ENCODE data around the gene KYNU.

Gene KYNU

GRCh38 chr2:142973160-142973821 lies 95.8 kb downstream of the KYNU start:
- no peak for DNase-seq

DNA sequence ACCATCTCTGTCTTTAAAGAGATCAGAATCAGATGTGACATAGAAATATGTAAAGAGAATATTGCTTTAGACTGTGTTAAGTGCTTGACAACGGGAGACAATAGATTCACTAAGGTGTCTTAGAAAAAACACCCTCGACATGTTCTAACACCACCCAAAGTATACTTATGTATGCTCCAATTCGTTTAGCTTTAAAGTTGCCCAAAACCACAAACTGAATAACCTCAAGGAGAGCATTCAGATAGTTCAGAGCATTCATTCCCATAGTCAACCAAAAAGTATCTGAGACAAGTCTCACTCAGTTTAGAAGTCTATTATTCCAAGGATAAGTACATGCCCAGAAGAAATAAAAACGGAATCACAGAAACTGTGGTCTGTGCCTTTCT lies 96.4 kb downstream of the KYNU start:
- no peak for DNase-seq

- no peak for DNase-seq
Observed at GRCh38 chr2:142974288-142975024, 97.0 kb downstream of the KYNU start.

GRCh38 chr2:142975239-142975638 lies 97.8 kb downstream of the KYNU start:
- no peak for DNase-seq

DNA sequence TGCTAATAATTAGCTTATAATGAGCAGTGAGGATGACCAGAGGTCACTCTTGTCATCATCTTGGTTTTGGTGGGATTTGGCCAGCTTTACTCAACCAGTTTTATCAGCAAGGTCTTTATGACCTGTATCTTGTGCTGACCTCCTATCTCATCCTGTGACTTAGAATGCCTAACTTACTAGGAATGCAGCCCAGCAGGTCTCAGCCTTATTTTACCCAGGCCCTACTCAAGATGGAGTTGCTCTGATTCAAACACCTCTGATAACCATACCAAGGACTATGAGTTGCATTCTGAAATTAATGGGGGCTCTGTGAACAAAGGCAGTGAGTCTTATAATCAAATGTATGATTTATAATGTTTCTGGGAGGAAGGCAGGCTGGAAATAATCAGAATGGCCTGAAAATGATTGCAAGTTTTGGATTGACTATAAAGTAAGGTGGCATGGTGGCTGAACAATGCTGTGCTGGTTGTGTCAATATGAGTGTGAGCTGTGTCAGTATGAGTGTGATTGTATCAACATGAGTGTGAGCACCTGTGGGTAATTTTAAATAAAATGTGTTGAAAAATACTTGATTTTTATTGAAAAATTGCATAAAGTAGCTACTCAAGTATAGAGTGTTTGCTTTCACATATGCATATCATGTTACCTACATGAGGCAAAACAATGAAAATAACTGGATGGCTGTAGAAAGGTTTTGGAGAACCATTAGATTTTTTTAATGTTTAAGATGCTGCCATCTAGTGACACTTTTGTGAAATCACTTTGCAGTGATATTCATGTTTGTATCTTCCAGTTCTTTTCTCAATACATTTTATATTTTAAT lies 103.0 kb downstream of the KYNU start:
- no peak for DNase-seq

- DNase-seq: no peak
Observed at GRCh38 chr2:142981069-142981378, 103.6 kb downstream of the KYNU start.

GRCh38 chr2:142981756-142982155 lies 104.3 kb downstream of the KYNU start:
- no peak for DNase-seq

DNA sequence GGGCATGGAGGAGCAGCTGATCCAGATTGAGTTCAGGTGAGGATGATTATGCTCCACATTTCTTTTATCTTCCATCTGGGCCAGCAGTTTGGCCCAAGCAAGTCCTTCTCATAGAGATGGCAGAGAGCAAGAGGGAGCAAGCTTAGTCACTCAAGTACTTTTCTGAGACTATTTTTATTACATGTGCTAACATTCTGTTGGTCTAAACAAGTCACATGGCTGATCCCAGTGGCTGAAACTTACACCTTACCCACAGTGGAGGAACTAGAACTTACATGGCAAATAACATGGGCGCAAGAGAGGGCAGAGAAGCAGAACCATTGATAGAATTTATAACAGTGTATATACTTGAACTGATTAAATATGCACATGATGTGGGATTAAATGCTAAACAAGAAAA lies 105.7 kb downstream of the KYNU start:
- no peak for DNase-seq

GRCh38 chr2:142984657-142985056 lies 107.2 kb downstream of the KYNU start:
- no peak for DNase-seq

DNA sequence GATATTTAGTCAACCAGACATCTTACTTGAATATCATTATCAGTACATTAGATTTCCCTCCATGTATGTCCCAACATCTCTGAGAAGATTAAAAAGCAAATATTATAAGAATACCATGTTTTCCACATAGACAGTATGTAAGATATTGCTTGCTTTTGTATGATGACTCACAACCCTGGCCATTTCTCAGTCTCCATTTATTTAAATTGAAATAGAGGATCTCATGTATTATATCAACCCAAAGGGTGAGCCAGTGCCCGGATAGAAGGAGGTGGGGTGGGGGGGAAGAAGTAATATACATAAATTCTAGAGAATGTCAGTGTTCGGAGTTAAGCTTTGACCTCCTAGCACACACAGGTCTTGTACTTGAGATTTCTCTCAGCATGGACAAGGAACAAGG lies 109.6 kb downstream of the KYNU start:
- DNase-seq: no peak

GRCh38 chr2:142989273-142990204 lies 112.1 kb downstream of the KYNU start:
- no peak for DNase-seq

GRCh38 chr2:142991295-142991694 lies 113.8 kb downstream of the KYNU start:
- DNase-seq: no peak

DNA sequence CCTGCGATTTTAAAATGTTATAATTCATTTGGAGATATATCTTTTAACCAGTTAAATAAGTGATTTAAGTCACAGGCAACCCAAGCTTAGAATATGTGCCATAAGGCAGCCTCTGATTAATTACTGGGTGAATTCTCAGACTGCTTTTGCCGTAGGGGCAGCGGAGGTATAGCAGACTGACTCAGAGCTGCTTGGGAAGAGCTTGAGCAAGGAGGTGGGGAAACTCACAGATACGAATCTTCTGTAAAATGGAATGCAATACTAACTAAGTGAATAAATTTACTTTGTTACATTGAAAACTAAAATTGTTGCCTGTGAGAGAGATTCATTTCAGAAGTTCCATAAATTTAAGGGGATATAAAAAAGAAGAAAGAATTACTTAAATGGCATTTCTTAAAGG lies 115.4 kb downstream of the KYNU start:
- no peak for DNase-seq

DNA sequence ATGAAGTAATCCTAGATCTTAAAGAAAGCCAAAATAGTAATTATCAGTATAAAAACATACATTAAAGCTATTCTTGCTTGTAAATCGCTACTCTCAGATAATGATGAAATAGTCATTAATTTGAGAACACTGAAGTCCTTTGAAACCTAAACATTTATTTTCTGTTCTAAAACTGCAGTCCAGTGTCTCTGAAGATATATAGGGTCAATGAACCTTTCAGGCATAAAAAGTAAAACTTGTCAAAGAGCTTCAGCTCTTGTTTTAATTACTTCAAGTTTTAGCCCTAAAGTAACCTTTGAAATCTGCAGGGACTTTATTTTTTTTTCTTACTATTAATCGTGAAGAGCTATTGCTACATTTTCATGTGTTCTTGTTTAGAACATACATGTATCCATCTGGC lies 116.3 kb downstream of the KYNU start:
- no peak for DNase-seq

- DNase-seq: no peak
Observed at GRCh38 chr2:142994665-142995064, 117.2 kb downstream of the KYNU start.

- DNase-seq: no peak
Observed at GRCh38 chr2:142997231-142997630, 119.8 kb downstream of the KYNU start.

GRCh38 chr2:143000599-143000998 lies 123.1 kb downstream of the KYNU start:
- no peak for DNase-seq

DNA sequence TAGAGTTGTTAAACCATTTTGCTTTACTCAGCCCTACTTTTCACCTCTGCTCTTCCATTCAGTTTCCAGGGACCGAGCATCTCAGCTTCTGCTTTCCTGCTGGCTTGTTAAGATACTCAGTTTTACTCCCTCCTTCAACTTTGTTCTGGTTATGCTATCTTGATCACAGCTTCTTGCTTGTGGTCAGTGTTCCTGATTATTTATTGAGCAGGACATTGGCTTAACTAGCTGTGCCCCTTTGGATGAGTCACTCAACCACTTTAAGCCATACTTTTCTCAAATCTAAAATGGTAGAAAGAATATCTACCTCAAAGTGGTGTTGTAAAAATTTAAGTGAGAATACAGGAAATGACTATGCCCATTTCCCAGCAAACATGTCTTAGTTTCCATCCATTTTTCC lies 124.0 kb downstream of the KYNU start:
- no peak for DNase-seq

DNA sequence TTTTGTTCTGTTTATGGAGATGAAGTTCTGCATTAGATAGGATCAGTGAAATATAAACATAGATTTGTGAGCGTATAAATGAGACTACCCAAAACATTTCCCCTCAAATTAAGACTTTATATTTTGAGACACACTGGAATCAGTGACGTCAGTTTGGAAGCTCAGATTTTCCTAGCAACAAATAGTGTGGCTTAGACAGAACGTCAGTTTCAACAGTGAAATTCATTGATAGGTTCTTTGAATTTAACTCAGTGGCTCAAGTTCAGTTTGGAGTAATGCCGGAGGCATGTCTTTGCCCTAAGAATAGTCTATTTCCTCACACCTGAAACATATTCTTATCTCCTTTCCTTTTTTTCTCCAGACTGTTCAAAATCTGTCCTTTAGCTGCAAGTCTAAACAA lies 138.2 kb downstream of the KYNU start:
- DNase-seq: no peak

DNA sequence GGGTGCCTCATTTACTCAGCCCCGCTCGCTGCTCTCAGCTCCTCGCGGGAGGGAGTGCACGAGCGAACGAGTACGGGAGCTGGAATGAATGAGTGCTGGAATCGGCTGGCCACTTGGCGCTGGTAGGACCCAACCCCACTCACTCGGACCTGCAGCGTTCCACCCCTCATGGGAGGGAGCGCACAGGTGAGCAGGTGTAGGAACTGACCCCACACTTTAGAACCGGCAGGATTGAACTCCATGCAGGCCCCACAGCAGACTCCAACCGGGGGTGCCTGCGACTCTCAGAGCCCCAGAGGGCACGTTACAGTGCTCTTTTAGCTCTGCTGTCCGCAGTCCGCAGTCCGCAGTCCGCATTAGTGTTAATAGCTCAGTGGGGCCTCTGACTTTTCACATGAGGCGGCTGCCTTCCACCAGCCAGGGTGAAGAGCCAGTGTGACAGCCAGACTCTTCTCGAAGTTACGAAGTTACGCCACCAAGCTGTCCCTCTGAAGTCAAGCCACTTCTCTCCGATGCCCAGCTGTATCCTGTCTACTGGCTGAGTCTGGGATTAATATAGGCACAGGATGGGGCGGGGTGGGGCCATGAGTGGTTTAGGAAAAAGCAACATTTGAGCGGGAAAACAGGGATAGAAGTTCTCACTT lies 149.1 kb downstream of the KYNU start:
- DNase-seq: no peak

GRCh38 chr2:143029141-143029540 lies 151.7 kb downstream of the KYNU start:
- DNase-seq: no peak

DNA sequence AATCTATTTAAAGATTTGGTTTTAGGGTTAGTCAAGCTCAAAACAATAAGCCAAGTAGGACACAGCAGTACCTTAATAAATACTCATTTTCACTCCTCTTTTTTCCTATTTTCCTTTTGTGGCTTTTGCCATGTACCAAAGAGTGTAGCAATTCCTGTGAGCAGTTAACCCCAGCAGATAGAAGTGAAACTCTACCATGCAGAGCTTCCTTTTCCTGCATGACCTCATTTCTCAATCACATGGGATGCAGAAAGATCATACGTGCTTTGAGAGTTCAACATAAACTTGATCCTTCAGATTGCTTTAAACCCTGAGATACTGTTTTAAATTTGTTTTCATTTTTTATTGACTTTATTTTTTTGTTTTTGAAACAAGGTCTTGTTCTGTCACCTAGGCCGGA lies 152.7 kb downstream of the KYNU start:
- no peak for DNase-seq

Measured in activated effector memory CD4-positive, alpha-beta T cell treated with anti-CD3 and anti-CD28 coated beads, Interleukin-2, amount 50 U/mL, for 16 hours (primary cell).